ENCODE measurements around the gene COL18A1.

DNA sequence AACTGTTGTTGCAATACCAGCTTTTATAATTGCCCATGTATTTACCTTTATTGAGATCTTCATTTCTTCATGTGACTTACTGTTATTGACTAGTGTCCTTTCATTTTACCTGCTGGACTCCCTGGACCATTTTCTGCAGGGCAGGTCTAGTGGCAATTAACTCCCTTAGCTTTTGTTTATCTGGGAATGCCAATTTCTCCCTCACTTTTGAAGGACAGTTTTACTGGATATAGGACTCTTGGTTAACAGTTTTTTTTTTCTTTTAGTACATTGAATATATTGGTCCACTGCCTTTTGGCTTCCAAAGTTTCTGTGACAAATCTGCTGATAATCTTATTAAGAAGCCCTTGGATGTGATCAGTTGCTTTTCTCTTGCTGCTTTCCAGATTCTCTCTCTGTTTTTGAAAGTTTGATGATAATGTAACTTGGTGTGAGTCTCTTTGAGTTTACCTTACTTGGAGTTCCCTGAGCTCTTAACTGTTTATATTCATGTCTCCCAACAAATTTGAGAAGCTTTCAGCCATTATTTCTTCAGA, 56.9 kb downstream of the COL18A1 start:
- TF ChIP-seq, protein P1, sequence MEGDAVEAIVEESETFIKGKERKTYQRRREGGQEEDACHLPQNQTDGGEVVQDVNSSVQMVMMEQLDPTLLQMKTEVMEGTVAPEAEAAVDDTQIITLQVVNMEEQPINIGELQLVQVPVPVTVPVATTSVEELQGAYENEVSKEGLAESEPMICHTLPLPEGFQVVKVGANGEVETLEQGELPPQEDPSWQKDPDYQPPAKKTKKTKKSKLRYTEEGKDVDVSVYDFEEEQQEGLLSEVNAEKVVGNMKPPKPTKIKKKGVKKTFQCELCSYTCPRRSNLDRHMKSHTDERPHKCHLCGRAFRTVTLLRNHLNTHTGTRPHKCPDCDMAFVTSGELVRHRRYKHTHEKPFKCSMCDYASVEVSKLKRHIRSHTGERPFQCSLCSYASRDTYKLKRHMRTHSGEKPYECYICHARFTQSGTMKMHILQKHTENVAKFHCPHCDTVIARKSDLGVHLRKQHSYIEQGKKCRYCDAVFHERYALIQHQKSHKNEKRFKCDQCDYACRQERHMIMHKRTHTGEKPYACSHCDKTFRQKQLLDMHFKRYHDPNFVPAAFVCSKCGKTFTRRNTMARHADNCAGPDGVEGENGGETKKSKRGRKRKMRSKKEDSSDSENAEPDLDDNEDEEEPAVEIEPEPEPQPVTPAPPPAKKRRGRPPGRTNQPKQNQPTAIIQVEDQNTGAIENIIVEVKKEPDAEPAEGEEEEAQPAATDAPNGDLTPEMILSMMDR (IDR thresholded peaks at IDR 0.05), result no peak
- no peak for TF ChIP-seq POLR2A (IDR thresholded peaks at IDR 0.05; ENCODE audit: low read depth)
- no peak for TF ChIP-seq POLR2AphosphoS5 (IDR thresholded peaks at IDR 0.05)
